ENCODE data around the gene MACROD2. TPM values are rescaled to one million over a fixed set of nuclear protein-coding genes. Genes with fewer than 3 reads are reported as not detected.

Gene MACROD2
- total RNA-seq, 1 donor from 2014 or later: 2.4 TPM

GRCh38 chr20:14677455-14677854 is 682.1 kb downstream of the MACROD2 start:
- Histone ChIP-seq H3K4me1 (ENCODE audit: insufficient read depth, low read length) (no peaks in the 10 kb centered on the region), H2AFZ (ENCODE audit: low read depth, low read length) (no peak overlapping the region), H3K27me3 (ENCODE audit: insufficient read depth, low read length) (no peaks in the 10 kb centered on the region), H3K79me2 (ENCODE audit: insufficient read depth, low read length) (no peaks in the 10 kb centered on the region), H3K27ac (ENCODE audit: low read depth, low read length) (no peak overlapping the region), H4K20me1 (ENCODE audit: insufficient read depth, low read length) (no peaks in the 10 kb centered on the region), H3K9me3 (ENCODE audit: insufficient read depth, low read depth, low read length) (no peaks in the 10 kb centered on the region), H3K4me2 (ENCODE audit: low read length) (no peak overlapping the region), H3K4me3 (ENCODE audit: insufficient read depth, low read depth, low read length) (no peak overlapping the region), H3K36me3 (ENCODE audit: insufficient read depth, low read length) (no peaks in the 10 kb centered on the region), H3K9ac (ENCODE audit: low read length) (no peak overlapping the region)
- no peak for TF ChIP-seq EZH2 (IDR thresholded peaks at IDR 0.05; ENCODE audit: insufficient read depth, low read length)
- TF ChIP-seq, protein P1, sequence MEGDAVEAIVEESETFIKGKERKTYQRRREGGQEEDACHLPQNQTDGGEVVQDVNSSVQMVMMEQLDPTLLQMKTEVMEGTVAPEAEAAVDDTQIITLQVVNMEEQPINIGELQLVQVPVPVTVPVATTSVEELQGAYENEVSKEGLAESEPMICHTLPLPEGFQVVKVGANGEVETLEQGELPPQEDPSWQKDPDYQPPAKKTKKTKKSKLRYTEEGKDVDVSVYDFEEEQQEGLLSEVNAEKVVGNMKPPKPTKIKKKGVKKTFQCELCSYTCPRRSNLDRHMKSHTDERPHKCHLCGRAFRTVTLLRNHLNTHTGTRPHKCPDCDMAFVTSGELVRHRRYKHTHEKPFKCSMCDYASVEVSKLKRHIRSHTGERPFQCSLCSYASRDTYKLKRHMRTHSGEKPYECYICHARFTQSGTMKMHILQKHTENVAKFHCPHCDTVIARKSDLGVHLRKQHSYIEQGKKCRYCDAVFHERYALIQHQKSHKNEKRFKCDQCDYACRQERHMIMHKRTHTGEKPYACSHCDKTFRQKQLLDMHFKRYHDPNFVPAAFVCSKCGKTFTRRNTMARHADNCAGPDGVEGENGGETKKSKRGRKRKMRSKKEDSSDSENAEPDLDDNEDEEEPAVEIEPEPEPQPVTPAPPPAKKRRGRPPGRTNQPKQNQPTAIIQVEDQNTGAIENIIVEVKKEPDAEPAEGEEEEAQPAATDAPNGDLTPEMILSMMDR (IDR thresholded peaks at IDR 0.05; ENCODE audit: insufficient read depth, low read depth, low read length): no peak
- Mint-ChIP-seq H3K4me1 (ENCODE audit: low read depth, unreplicated experiment) (no peaks in the 10 kb centered on the region), H3K36me3 (ENCODE audit: low read depth, unreplicated experiment) (peaks cover 2% of the 10 kb centered on the region), H3K27me3 (ENCODE audit: low read depth, unreplicated experiment) (no peaks in the 10 kb centered on the region), H3K4me3 (ENCODE audit: unreplicated experiment) (no peak overlapping the region), H3K9me3 (ENCODE audit: unreplicated experiment) (peaks cover 5% of the 10 kb centered on the region), H3K27ac (ENCODE audit: unreplicated experiment) (no peak overlapping the region)
- DNase-seq (ENCODE audit: low read depth): no peak
- no peak for FAIRE-seq

- H3K79me2 ChIP-seq (ENCODE audit: insufficient read depth, low read length): no peaks in the 10 kb centered on the region
- H3K27me3 ChIP-seq (ENCODE audit: insufficient read depth, low read length): no peaks in the 10 kb centered on the region
- H3K4me1 Mint-ChIP-seq (ENCODE audit: low read depth, unreplicated experiment): no peaks in the 10 kb centered on the region
- H3K9me3 ChIP-seq (ENCODE audit: insufficient read depth, low read depth, low read length): no peaks in the 10 kb centered on the region
- H3K4me2 ChIP-seq (ENCODE audit: low read length): no peak overlapping the region
- no peak overlapping the region for H3K4me3 Mint-ChIP-seq (ENCODE audit: unreplicated experiment)
- H3K27ac Mint-ChIP-seq (ENCODE audit: unreplicated experiment): no peak overlapping the region
- no peak overlapping the region for H3K27ac ChIP-seq (ENCODE audit: low read depth, low read length)
- no peak for TF ChIP-seq EZH2 (IDR thresholded peaks at IDR 0.05; ENCODE audit: insufficient read depth, low read length)
- TF ChIP-seq, protein P1 (IDR thresholded peaks at IDR 0.05; ENCODE audit: insufficient read depth, low read depth, low read length): no peak
- H3K36me3 ChIP-seq (ENCODE audit: insufficient read depth, low read length): no peaks in the 10 kb centered on the region
- no peak overlapping the region for H2AFZ ChIP-seq (ENCODE audit: low read depth, low read length)
- H4K20me1 ChIP-seq (ENCODE audit: insufficient read depth, low read length): no peaks in the 10 kb centered on the region
- H3K9ac ChIP-seq (ENCODE audit: low read length): no peak overlapping the region
- no peak overlapping the region for H3K4me3 ChIP-seq (ENCODE audit: insufficient read depth, low read depth, low read length)
- no peaks in the 10 kb centered on the region for H3K4me1 ChIP-seq (ENCODE audit: insufficient read depth, low read length)
- DNase-seq (ENCODE audit: low read depth) (no peak), FAIRE-seq (no peak)
- H3K9me3 Mint-ChIP-seq (ENCODE audit: unreplicated experiment): no peaks in the 10 kb centered on the region
- no peaks in the 10 kb centered on the region for H3K27me3 Mint-ChIP-seq (ENCODE audit: low read depth, unreplicated experiment)
- H3K36me3 Mint-ChIP-seq (ENCODE audit: low read depth, unreplicated experiment): no peaks in the 10 kb centered on the region
Measured at GRCh38 chr20:14685183-14685582, 689.9 kb downstream of the MACROD2 start.

- no peaks in the 10 kb centered on the region for H3K36me3 Mint-ChIP-seq (ENCODE audit: low read depth, unreplicated experiment)
- Histone ChIP-seq H2AFZ (ENCODE audit: low read depth, low read length) (no peak overlapping the region), H3K4me1 (ENCODE audit: insufficient read depth, low read length) (no peaks in the 10 kb centered on the region), H3K36me3 (ENCODE audit: insufficient read depth, low read length) (no peaks in the 10 kb centered on the region), H3K27ac (ENCODE audit: low read depth, low read length) (no peak overlapping the region), H3K4me2 (ENCODE audit: low read length) (no peak overlapping the region), H3K79me2 (ENCODE audit: insufficient read depth, low read length) (no peaks in the 10 kb centered on the region), H4K20me1 (ENCODE audit: insufficient read depth, low read length) (no peaks in the 10 kb centered on the region), H3K27me3 (ENCODE audit: insufficient read depth, low read length) (no peaks in the 10 kb centered on the region), H3K9ac (ENCODE audit: low read length) (no peak overlapping the region), H3K4me3 (ENCODE audit: insufficient read depth, low read depth, low read length) (no peak overlapping the region), H3K9me3 (ENCODE audit: insufficient read depth, low read depth, low read length) (no peaks in the 10 kb centered on the region)
- no peaks in the 10 kb centered on the region for H3K9me3 Mint-ChIP-seq (ENCODE audit: unreplicated experiment)
- TF ChIP-seq, protein P1 (IDR thresholded peaks at IDR 0.05; ENCODE audit: insufficient read depth, low read depth, low read length): no peak
- no peak for TF ChIP-seq EZH2 (IDR thresholded peaks at IDR 0.05; ENCODE audit: insufficient read depth, low read length)
- no peak overlapping the region for H3K27ac Mint-ChIP-seq (ENCODE audit: unreplicated experiment)
- no peak for DNase-seq (ENCODE audit: low read depth)
- no peaks in the 10 kb centered on the region for H3K4me1 Mint-ChIP-seq (ENCODE audit: low read depth, unreplicated experiment)
- H3K4me3 Mint-ChIP-seq (ENCODE audit: unreplicated experiment): no peak overlapping the region
- no peak for FAIRE-seq
- no peaks in the 10 kb centered on the region for H3K27me3 Mint-ChIP-seq (ENCODE audit: low read depth, unreplicated experiment)
Measured at GRCh38 chr20:14687313-14687712, 692.0 kb downstream of the MACROD2 start.
